Fibroblast of mammary gland (primary cell): Measurements from ENCODE around the gene GAL3ST3.

Experiments used
- DNase-seq: peaks from one replicate; pipeline ENCODE4 v3.0.0-alpha.2; 2010; ENCODE audit warnings: low read depth
- H3K4me3 ChIP-seq: 2 replicates; pipeline ENCODE4 v1.5.1; 2011; ENCODE audit warnings: low read depth, mild to moderate bottlenecking, low read length, moderate library complexity; ENCODE audit not compliant: control insufficient read depth
- CTCF ChIP-seq: conservative IDR thresholded peaks from 2 replicates; pipeline ENCODE4 v1.5.1; 2011; ENCODE audit warnings: low read depth, low read length, inconsistent platforms; ENCODE audit not compliant: control insufficient read depth, insufficient read depth

The GAL3ST3 gene

GRCh38 chr11:66068923-66069714 is 20.2 kb upstream of the GAL3ST3 start:
- peak; percentile 64 for DNase-seq
- H3K4me3 ChIP-seq = peak overlapping the region; percentile 33
- peak; percentile 16 for TF ChIP-seq CTCF

GRCh38 chr11:66068154-66068821 is 19.3 kb upstream of the GAL3ST3 start:
- no peak overlapping the region for H3K4me3 ChIP-seq
- TF ChIP-seq CTCF = peak; percentile 91
- DNase-seq = peak; percentile 69

GRCh38 chr11:66067640-66068039 is 18.7 kb upstream of the GAL3ST3 start:
- no peak for TF ChIP-seq CTCF
- DNase-seq = no peak
- no peak overlapping the region for H3K4me3 ChIP-seq

GRCh38 chr11:66066751-66067150 is 17.8 kb upstream of the GAL3ST3 start:
- TF ChIP-seq CTCF = no peak
- no peak overlapping the region for H3K4me3 ChIP-seq
- DNase-seq = no peak

GRCh38 chr11:66064571-66064970 is 15.6 kb upstream of the GAL3ST3 start:
- H3K4me3 ChIP-seq = no peak overlapping the region
- TF ChIP-seq CTCF = no peak
- DNase-seq = no peak

GRCh38 chr11:66063900-66064299 is 14.9 kb upstream of the GAL3ST3 start:
- DNase-seq = no peak
- no peak overlapping the region for H3K4me3 ChIP-seq
- TF ChIP-seq CTCF = no peak
